Memory B cell (primary cell): ENCODE measurements around the gene SEL1L2.

ENCODE experiments used
- ATAC-seq: fragments of 150-1000 bp; cut with Tn5 transposase; 2 replicates; pipeline ENCODE4 v1.10.0; 2021; ENCODE audit warnings: low read depth, mild to moderate bottlenecking, moderate library complexity
- DNase-seq, 2 donors: peaks; one replicate each; pipeline ENCODE4 v3.0.0; 2022; ENCODE audit warnings: low spot score in 2 of 2
- H3K27ac Mint-ChIP-seq: one replicate; pipeline ENCODE4 v1.8.0; 2022; ENCODE audit warnings: mild to moderate bottlenecking, moderate library complexity, mixed read lengths
- H3K27me3 Mint-ChIP-seq: one replicate; pipeline ENCODE4 v1.8.0; 2022; ENCODE audit warnings: mixed read lengths
- H3K36me3 Mint-ChIP-seq: one replicate; pipeline ENCODE4 v1.8.0; 2022; ENCODE audit warnings: mild to moderate bottlenecking, mixed read lengths
- H3K4me1 Mint-ChIP-seq: one replicate; pipeline ENCODE4 v1.8.0; 2022; ENCODE audit warnings: mixed read lengths
- H3K4me3 Mint-ChIP-seq: one replicate; pipeline ENCODE4 v1.8.0; 2022; ENCODE audit warnings: mild to moderate bottlenecking, moderate library complexity, mixed read lengths
- H3K9me3 Mint-ChIP-seq: one replicate; pipeline ENCODE4 v1.8.0; 2022; ENCODE audit warnings: mixed read lengths

Gene SEL1L2

DNA sequence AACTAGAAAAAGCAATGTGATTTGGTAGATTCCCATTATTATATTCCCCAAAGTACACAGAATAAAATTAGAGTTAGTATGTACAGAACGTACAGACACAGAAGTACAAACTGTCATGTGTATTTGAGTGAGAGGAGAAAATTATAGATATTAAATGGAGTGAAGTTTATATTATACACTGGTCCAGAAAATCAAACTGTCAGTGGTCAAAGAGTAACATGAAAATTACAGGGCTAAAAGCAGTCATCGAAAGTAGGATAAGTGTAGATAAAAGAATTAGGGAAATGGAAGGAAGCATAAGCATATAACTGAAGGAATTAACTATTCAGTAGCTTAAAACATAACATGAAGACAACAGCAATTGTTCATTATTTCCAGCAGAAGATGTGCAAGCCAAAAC, 30.3 kb downstream of the SEL1L2 start:
- H3K27me3 Mint-ChIP-seq, result no peaks in the 10 kb centered on the region
- no peaks in the 10 kb centered on the region for H3K4me1 Mint-ChIP-seq
- ATAC-seq, result no peak
- H3K9me3 Mint-ChIP-seq, result peaks cover 3% of the 10 kb centered on the region
- no peak overlapping the region for H3K4me3 Mint-ChIP-seq
- DNase-seq, result no peak
- no peaks in the 10 kb centered on the region for H3K36me3 Mint-ChIP-seq
- H3K27ac Mint-ChIP-seq, result no peak overlapping the region

DNA sequence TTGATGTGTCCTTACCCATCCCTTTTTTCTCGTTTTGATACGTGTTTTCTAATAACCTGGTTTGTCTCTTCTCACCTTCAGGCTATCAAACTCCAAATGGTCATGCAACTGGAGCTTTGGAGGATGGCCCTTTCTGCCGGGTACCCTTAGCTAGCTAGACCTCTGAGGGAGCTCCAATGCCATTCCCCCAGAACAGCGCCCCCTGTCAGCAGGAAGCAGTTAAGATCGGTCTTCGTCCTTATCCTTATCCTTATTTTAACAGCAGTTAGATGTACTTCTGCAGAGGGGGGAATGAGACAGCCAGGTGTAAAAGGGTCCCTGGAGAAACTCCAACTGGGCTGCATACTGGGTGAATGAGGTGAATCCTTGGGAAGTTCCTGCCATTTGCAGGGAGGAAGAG, 37.2 kb downstream of the SEL1L2 start:
- ATAC-seq (no peak), DNase-seq (no peak)
- Mint-ChIP-seq H3K27me3 (no peaks in the 10 kb centered on the region), H3K4me3 (no peak overlapping the region), H3K9me3 (peaks cover 1% of the 10 kb centered on the region), H3K36me3 (no peaks in the 10 kb centered on the region), H3K27ac (no peak overlapping the region), H3K4me1 (no peaks in the 10 kb centered on the region)

DNA sequence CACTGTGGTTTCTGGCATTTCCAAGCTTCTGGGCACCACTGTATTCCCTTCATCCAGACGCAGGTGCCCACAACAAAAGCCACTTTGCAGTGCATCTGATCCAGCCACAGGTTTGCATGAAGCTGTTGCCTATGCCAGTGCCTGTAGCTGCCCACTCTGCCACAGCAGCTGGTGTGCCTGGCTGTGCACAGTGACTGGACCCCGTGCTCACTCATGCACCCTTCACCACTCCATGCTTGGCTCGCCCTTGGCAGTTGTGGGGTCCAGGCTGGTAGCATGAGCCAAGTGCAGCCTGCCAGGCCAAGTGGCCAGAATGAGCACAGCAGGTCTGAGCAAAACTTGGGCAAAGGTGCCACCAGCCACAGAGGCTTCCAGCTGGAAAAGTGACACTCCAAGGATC, 42.7 kb downstream of the SEL1L2 start:
- no peak for DNase-seq
- H3K9me3 Mint-ChIP-seq, result peaks cover 2% of the 10 kb centered on the region
- no peaks in the 10 kb centered on the region for H3K4me1 Mint-ChIP-seq
- peaks cover 6% of the 10 kb centered on the region for H3K27me3 Mint-ChIP-seq
- no peaks in the 10 kb centered on the region for H3K36me3 Mint-ChIP-seq
- no peak overlapping the region for H3K27ac Mint-ChIP-seq
- no peak overlapping the region for H3K4me3 Mint-ChIP-seq
- no peak for ATAC-seq

DNA sequence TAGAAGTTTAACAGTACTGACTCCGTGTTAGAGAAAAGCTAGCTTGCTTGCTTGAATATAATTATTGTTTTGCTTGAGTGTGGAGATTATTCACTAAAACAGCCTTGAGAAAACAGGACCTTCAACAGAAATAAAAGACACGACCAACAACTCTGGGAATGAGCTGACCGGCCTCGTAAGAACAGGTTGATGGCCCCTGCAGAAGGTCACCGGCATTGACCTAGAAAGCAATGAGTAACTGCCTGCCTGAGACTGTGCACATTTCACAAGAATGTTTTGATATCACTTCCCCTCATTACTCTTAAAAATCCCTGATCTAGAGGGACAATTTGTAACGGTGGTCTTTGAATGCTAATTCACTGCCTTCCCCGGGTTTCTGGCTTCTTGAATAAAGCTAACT, 49.4 kb downstream of the SEL1L2 start:
- Mint-ChIP-seq H3K9me3 (peaks cover 5% of the 10 kb centered on the region), H3K27ac (no peak overlapping the region), H3K27me3 (peaks cover 6% of the 10 kb centered on the region), H3K4me1 (no peaks in the 10 kb centered on the region), H3K36me3 (no peaks in the 10 kb centered on the region), H3K4me3 (no peak overlapping the region)
- DNase-seq, result no peak
- ATAC-seq, result no peak

DNA sequence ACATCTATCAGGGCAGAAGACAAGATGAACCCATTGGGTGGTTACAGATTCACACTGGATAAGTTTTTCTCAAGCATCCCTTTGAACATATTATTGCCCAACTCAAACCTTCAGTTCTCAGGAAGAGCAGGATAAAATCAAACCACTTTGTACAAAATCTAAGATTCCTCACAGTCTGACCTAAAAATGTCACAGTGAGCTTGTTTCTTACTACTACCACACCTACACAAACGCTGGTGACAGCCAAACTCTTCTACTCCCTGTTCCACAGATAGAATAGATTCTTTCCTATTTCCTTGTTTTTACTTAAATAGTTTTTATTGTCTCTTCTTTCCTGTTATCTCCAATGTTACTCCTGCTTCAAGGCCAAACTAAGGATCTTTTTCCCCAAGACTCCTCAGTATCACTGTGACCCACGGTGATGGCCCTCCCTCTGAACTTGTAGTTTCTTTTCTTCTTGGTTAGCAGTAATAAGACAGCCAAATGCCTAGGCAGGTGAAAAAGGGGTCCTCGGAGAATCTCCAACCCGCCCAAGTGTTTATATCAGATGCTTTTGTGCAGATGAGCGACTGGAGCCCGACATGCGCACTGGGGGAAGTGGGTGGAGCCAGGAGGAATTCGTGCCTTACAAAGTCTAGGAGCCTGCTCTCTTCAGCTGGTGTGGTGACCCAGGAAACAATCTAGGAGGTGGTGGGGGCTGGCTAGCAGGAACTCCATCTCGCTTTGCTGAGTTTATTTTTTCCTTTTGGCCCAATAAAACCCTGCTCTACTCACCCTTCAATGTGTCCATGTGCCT, 53.4 kb downstream of the SEL1L2 start:
- H3K27me3 Mint-ChIP-seq, result peaks cover 2% of the 10 kb centered on the region
- ATAC-seq, result no peak
- no peaks in the 10 kb centered on the region for H3K36me3 Mint-ChIP-seq
- no peak overlapping the region for H3K4me3 Mint-ChIP-seq
- peaks cover 3% of the 10 kb centered on the region for H3K9me3 Mint-ChIP-seq
- H3K27ac Mint-ChIP-seq, result no peak overlapping the region
- no peak for DNase-seq
- no peaks in the 10 kb centered on the region for H3K4me1 Mint-ChIP-seq

DNA sequence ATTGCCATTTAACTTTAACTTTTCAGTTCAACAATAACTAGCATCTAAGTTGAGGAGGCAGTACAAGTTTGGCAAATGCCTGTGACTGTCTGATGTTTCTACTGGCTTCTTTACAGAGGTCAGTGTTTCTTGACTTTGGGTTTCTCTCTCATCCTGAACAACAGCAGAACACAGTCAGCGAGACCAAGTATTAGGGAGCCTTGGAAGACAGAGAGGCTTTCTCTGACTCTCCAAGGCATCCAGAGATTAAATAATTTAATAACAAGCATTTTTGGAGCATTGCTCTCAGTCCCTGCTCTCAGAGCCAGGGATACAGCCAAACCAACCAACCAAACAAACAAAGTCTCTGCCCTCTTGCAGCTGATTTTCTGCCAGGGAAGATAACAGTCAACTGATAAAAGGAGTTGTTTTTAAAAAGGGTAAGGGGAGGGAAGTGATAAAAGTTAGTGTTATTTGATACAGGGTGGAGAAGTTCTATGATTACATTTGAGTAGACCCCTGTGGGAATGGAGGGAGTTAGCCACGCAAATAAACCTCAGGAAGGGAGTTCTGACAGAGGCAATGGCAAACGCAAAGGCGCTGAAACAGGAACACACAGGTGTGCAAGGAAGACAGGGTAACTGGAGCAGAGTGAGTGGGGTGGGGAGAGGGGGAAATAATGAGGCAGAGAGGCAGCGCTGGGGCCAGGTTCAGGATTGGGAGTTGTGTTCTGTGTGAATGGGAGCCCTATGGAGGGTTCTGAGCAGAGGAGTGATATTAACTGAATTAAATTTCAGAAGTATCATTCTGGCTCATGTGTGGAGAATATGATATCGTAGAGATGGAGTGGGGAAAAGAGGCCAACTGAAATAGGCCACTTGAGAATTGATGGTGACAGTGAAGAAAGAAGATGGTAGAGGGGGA, 55.2 kb downstream of the SEL1L2 start:
- DNase-seq, result no peak
- H3K9me3 Mint-ChIP-seq, result peaks cover 3% of the 10 kb centered on the region
- no peak overlapping the region for H3K27ac Mint-ChIP-seq
- H3K36me3 Mint-ChIP-seq, result no peaks in the 10 kb centered on the region
- ATAC-seq, result no peak
- no peaks in the 10 kb centered on the region for H3K4me1 Mint-ChIP-seq
- peaks cover 2% of the 10 kb centered on the region for H3K27me3 Mint-ChIP-seq
- H3K4me3 Mint-ChIP-seq, result no peak overlapping the region

DNA sequence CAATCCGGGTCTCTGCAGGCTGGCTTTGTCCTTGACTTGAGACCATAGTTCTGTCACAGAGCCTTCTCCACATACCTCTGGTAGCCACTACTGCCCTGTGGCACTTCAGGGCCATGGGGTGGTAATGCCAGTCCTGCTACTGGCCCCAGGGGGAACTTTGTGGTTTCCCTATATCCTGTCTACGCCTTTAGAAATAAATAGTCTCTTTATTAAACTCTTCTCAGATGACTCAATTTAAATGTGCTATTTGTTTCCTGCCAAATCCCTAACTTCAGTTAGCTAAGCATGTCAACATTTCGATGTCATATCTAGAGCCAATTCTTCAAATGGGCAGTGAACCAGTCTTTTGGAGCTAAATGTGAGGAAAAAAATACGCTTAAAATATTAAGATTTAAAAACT, 60.1 kb downstream of the SEL1L2 start:
- H3K27me3 Mint-ChIP-seq, result no peaks in the 10 kb centered on the region
- no peak for DNase-seq
- no peaks in the 10 kb centered on the region for H3K9me3 Mint-ChIP-seq

DNA sequence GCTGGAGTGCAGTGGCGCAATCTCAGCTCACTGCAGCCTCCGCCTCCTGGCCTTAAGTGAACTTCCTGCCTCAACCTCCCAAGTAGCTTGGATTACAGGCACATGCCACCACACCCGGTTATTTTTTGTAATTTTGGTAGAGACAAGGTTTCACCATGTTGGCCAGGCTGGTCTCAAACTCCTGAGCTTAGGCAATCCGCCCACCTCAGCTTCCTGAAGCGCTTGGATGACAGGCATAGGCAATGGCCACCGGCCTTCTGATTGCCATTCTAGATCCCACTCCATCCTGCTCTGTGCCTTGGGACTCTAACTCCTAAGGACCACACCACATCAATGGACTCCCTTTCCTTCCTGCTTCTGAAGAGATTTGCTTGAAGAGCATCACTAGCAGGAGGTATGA, 60.6 kb downstream of the SEL1L2 start:
- no peak overlapping the region for H3K27ac Mint-ChIP-seq
- H3K27me3 Mint-ChIP-seq, result no peaks in the 10 kb centered on the region
- H3K4me1 Mint-ChIP-seq, result no peaks in the 10 kb centered on the region
- H3K4me3 Mint-ChIP-seq, result no peak overlapping the region
- H3K36me3 Mint-ChIP-seq, result no peaks in the 10 kb centered on the region
- ATAC-seq (no peak), DNase-seq (no peak)
- no peaks in the 10 kb centered on the region for H3K9me3 Mint-ChIP-seq

More for the DNA sequence above, 60.1 kb downstream of the SEL1L2 start:
- no peak for ATAC-seq
- H3K4me1 Mint-ChIP-seq, result no peaks in the 10 kb centered on the region
- H3K4me3 Mint-ChIP-seq, result no peak overlapping the region
- H3K27ac Mint-ChIP-seq, result no peak overlapping the region
- H3K36me3 Mint-ChIP-seq, result no peaks in the 10 kb centered on the region

DNA sequence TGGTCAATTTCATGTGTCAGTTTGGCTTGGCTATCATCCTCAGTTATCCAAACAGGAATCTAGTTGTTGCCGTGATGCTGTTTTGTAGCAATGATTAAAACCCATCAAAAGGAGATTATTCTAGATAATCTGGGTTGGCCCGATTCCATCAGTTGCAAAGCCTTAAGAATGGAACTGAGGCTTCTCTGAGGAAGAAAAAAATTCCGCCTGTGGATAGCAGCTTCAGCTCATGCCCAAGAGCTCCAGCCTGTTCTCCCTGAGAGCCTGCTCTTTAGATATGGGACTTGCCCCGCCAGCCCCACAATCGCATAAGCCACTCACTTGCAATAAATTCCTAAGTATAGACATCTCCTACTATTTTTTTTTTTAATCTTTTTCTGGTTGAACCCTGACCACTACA, 61.5 kb downstream of the SEL1L2 start:
- Mint-ChIP-seq H3K4me1 (no peaks in the 10 kb centered on the region), H3K27me3 (no peaks in the 10 kb centered on the region), H3K27ac (no peak overlapping the region), H3K4me3 (no peak overlapping the region), H3K9me3 (no peaks in the 10 kb centered on the region), H3K36me3 (no peaks in the 10 kb centered on the region)
- DNase-seq, result no peak
- no peak for ATAC-seq

DNA sequence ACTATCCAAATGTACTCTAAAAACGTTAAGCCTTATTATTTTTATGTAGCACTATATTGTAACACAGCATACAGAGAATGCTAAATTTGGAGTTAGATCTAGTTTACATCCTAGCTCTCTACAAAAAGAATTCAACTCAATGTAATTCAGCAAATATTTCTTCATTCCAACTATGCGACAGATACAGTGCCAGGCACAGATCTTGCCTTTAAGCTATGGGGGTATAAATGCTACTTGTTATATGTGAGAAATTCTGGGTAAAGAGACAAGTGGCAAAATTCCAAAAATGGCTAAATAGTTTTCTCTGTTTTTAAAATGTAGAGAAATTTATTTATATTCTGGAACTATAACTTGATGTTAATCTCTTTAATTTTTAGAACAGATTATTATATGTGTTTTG, 63.2 kb downstream of the SEL1L2 start:
- Mint-ChIP-seq H3K27me3 (no peaks in the 10 kb centered on the region), H3K27ac (no peak overlapping the region), H3K36me3 (no peaks in the 10 kb centered on the region), H3K9me3 (no peaks in the 10 kb centered on the region), H3K4me1 (no peaks in the 10 kb centered on the region), H3K4me3 (no peak overlapping the region)
- ATAC-seq, result no peak
- no peak for DNase-seq

DNA sequence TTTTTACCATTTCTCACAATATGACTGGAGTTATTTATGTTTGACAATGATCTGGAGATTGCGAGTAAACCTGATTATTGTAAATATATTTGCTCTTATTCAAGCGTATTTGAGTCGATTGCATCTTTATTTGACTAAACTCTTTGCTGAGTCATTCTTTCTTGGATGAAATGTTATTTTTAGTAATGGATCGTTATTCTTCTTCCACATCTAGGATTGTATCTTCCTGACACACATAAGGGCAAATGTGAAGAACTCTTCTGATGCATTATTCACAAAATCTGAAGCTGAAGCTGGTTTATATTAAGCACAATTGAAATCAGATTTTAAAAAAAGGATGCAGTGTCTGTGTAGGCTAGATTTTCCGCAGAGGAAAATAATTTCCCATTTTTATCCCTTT, 68.2 kb downstream of the SEL1L2 start:
- no peak overlapping the region for H3K27ac Mint-ChIP-seq
- H3K4me1 Mint-ChIP-seq, result no peaks in the 10 kb centered on the region
- H3K27me3 Mint-ChIP-seq, result no peaks in the 10 kb centered on the region
- no peak overlapping the region for H3K4me3 Mint-ChIP-seq
- no peaks in the 10 kb centered on the region for H3K36me3 Mint-ChIP-seq
- no peaks in the 10 kb centered on the region for H3K9me3 Mint-ChIP-seq
- no peak for DNase-seq
- no peak for ATAC-seq

DNA sequence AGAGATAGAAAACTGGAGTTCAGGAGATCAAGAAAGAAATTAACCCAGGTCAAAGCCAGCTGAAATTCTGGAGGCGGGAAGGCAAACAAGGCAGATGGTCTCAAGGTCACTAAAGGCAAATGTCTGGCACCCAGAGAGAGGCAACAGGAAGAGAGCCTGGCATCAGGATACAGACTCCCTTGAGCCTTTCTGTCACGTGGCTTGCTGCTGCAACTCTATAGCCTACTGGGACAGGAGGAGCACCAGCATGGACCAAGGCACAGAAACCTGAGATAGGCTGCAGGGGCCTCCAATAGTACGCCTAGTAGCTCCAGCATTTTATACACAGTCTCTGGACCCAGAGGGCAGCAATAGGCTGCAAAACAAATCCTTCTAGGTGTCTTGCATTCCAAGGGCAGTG, 75.1 kb downstream of the SEL1L2 start:
- DNase-seq (no peak), ATAC-seq (no peak)
- H3K27ac Mint-ChIP-seq, result no peak overlapping the region
- no peaks in the 10 kb centered on the region for H3K9me3 Mint-ChIP-seq
- no peaks in the 10 kb centered on the region for H3K4me1 Mint-ChIP-seq
- H3K27me3 Mint-ChIP-seq, result no peaks in the 10 kb centered on the region
- H3K36me3 Mint-ChIP-seq, result no peaks in the 10 kb centered on the region
- no peak overlapping the region for H3K4me3 Mint-ChIP-seq

DNA sequence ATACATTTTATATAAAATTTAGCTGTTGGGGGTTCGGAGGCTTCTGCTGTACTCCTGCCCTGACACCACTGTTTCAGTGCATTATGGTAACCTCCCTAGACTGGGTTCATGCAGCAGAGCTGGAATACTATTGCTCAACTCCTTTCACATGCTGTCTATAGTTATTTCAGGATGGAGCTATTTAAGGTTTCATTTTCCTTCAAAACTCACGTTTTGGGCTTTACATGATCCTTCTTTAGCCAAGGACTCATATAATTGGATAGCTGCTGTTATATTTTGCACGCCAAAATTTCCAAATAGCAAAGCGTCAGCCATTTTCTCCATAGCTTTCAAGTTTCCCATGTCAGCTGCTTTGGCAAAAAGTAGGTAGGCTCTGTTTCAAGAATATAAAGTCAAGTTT, 76.8 kb downstream of the SEL1L2 start:
- H3K27ac Mint-ChIP-seq, result no peak overlapping the region
- no peak for DNase-seq
- no peaks in the 10 kb centered on the region for H3K4me1 Mint-ChIP-seq
- peaks cover 2% of the 10 kb centered on the region for H3K27me3 Mint-ChIP-seq
- H3K9me3 Mint-ChIP-seq, result no peaks in the 10 kb centered on the region
- H3K4me3 Mint-ChIP-seq, result no peak overlapping the region
- ATAC-seq, result no peak
- no peaks in the 10 kb centered on the region for H3K36me3 Mint-ChIP-seq

DNA sequence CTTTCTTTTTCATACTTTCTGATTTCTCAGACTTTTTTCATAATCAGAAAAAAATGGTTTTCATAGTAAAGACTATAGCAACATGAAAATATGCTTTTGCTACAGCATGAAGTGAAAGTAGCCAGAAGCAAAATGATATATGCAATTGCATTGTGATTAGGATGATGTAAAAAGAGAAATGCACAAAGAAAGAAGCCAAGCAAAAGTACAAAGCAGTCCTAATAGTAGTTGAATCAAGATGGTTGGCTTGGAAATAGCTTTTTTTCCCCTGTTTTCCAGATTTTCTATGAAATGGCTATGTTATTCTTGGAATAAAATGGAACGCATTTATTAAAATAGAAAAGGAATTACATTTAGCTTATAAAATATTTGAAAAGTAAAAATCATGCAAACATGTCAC, 77.3 kb downstream of the SEL1L2 start:
- Mint-ChIP-seq H3K27ac (no peak overlapping the region), H3K9me3 (no peaks in the 10 kb centered on the region), H3K36me3 (no peaks in the 10 kb centered on the region), H3K4me3 (no peak overlapping the region), H3K27me3 (peaks cover 2% of the 10 kb centered on the region), H3K4me1 (no peaks in the 10 kb centered on the region)
- ATAC-seq, result no peak
- DNase-seq, result no peak
